Activated T-cell treated with anti-CD3 and anti-CD28 coated beads, Interleukin-2, amount 50 U/mL, for 4 hours (primary cell): ENCODE measurements around the gene TCF4. TPM values are rescaled to one million over a fixed set of nuclear protein-coding genes. Genes with fewer than 3 reads are reported as not detected.

ENCODE experiments used
- ATAC-seq, 2 donors: fragments of 200-7000 bp; cut with Tn5 transposase; one replicate each; pipeline ENCODE4 v1.10.0; 2021
- DNase-seq: peaks from one replicate; pipeline ENCODE4 v3.0.0-alpha.2; 2020
- H3K27me3 Mint-ChIP-seq: one replicate; pipeline ENCODE4 v1.8.0; 2021; ENCODE audit warnings: low read depth, mixed read lengths
- H3K36me3 Mint-ChIP-seq: one replicate; pipeline ENCODE4 v1.8.0; 2022; ENCODE audit warnings: mixed read lengths; ENCODE audit not compliant: insufficient read depth
- H3K4me1 Mint-ChIP-seq: one replicate; pipeline ENCODE4 v1.8.0; 2021; ENCODE audit warnings: low read depth, mixed read lengths
- H3K4me3 Mint-ChIP-seq: one replicate; pipeline ENCODE4 v1.8.0; 2021; ENCODE audit warnings: mild to moderate bottlenecking, moderate library complexity, mixed read lengths
- H3K9me3 Mint-ChIP-seq: one replicate; pipeline ENCODE4 v1.8.0; 2021; ENCODE audit warnings: mixed read lengths
- total RNA-seq, 3 donors: library from RNA; stranded (reverse); gene quantifications; one replicate each; pipeline ENCODE4 v1.2.1, GENCODE V29; 2021

Gene TCF4
- total RNA-seq, 3 donors from 2014 or later: 0.91 to 2.6 (median 1.3) TPM

DNA sequence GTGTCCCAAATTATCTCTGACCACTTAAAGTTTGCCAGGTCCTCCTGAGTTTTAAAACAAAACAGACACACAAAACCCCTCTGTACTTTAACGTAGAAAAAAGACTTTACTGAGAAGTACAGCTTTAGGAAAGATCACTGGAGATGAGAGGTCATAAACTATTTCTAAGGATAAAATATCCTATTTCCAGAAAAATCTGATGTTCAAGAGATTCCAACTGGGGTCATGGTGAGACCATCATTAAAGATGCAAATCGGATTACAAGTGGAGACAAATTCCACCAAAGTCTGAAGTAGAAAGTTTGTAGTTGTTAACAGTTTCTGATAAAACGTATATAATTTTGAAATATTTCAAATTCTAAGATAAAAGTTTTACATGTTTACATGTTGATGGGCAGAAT, 241.6 kb downstream of the TCF4 start:
- no peaks in the 10 kb centered on the region for H3K4me1 Mint-ChIP-seq
- no peak overlapping the region for H3K4me3 Mint-ChIP-seq
- ATAC-seq: no peak

DNA sequence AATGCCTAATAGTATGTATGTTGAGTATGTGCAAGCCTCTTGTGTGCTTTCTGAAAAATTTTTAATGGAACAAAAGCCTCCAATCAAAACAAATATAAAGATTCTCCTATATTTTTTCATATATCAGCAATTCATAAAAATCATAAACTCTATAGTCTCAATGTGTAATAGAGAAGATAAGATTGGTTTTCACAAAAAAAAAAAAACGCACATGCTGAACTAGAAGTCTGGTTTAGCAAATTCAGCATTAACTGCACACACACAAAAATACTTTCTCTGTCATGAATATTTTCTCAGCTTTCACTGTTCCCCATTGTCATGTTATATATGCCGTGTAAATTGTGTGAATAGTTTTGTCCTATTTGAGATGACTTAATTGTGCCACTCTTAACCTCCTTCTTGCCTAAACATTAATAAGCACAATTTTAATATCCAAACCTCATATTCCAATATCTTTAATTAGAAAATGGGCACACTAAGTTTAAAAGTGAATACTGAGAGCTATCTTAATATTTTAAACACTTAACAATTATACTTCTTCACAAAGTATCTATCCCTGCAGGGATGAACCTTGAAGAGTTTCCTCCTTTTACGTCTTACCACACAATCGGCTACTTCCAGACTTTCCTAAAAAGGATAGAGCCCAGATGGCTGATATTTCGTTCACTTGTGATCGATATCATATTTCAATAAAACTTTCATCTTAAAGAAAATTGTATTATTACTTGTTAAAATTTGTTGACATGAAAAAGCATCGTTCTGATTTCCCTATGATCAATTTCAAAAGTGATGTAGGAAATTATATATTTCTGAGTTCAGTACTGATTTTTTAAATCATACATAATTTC, 242.7 kb downstream of the TCF4 start:
- ATAC-seq: no peak
- DNase-seq: no peak

More for the DNA sequence above, 241.6 kb downstream of the TCF4 start:
- Mint-ChIP-seq H3K27me3 (no peaks in the 10 kb centered on the region), H3K36me3 (no peaks in the 10 kb centered on the region), H3K9me3 (no peaks in the 10 kb centered on the region)
- no peak for DNase-seq

DNA sequence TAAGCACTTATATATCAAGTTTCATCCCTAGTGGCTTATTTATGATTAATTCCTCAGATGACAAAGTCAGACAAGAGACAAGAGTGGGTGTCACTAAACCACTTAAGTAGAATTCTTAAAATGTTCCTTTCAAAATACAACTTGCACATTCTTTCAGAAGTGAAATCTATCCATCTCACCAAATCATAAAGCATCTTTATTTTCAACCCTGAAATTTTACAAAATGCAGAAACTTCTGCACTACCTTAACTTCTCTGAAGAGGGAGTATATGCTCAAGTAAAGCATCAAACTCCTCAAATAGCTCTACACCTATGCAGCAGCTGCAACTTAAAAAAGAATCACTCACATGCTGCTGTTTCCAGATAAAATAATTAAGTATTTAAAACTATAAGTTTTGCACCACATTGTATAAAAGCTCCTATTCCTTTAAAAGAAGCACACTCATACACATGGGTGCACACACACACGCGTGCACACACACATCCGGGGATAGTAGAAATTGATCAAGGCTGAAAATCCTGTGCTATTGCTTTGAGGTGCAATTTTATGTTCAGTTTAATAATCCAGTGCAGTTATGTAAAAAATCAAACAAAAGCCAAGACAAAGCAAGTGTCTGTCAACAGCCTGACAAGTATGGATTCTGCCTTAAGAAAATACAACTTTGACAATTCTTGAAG, 244.5 kb downstream of the TCF4 start:
- Mint-ChIP-seq H3K4me1 (no peaks in the 10 kb centered on the region), H3K36me3 (no peaks in the 10 kb centered on the region), H3K4me3 (no peak overlapping the region), H3K27me3 (no peaks in the 10 kb centered on the region), H3K9me3 (no peaks in the 10 kb centered on the region)
- ATAC-seq (no peak), DNase-seq (no peak)

More for the DNA sequence above, 242.7 kb downstream of the TCF4 start:
- Mint-ChIP-seq H3K4me3 (no peak overlapping the region), H3K4me1 (no peaks in the 10 kb centered on the region), H3K36me3 (no peaks in the 10 kb centered on the region), H3K9me3 (no peaks in the 10 kb centered on the region), H3K27me3 (no peaks in the 10 kb centered on the region)

DNA sequence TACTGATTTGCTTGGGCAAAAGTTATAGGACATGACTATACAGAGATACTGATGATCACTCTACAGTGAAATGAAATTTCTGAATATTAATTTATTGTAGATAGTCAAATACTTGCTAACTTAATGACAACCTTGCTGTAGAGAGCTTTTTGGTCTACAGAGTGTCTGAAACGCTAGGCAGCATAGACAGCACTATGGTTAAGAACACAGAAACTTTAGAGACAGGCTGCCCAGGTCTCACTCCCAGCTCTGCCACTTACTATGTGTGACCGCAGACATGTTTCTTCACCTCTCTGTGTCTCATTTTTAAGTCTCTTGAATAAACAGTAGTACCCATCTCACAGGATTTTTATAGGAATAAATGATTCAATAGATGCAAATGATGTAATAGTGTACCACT, 247.0 kb downstream of the TCF4 start:
- DNase-seq (no peak), ATAC-seq (no peak)
- Mint-ChIP-seq H3K4me3 (no peak overlapping the region), H3K27me3 (no peaks in the 10 kb centered on the region), H3K4me1 (no peaks in the 10 kb centered on the region), H3K9me3 (no peaks in the 10 kb centered on the region), H3K36me3 (no peaks in the 10 kb centered on the region)

DNA sequence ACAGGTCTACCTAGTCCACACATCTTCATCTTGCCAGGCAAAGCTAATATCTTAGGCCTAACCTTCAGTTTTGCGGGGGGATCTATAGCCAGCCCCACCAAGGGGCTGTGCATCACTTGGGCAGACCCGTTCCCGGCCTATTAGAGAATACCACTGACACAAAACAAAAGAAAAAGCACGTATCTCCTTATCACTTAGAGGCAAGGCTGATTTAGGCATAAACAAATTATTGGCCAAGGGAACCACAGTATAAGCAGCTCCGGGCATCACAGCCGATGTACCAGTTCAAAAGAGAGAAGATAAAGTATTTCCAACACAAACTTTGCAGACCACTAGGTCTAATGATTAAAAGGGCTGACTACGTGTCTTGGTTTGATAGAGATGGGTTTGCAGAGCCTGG, 248.0 kb downstream of the TCF4 start:
- no peaks in the 10 kb centered on the region for H3K4me1 Mint-ChIP-seq
- H3K36me3 Mint-ChIP-seq: no peaks in the 10 kb centered on the region
- no peak overlapping the region for H3K4me3 Mint-ChIP-seq
- ATAC-seq (no peak), DNase-seq (no peak)
- no peaks in the 10 kb centered on the region for H3K27me3 Mint-ChIP-seq
- H3K9me3 Mint-ChIP-seq: no peaks in the 10 kb centered on the region

DNA sequence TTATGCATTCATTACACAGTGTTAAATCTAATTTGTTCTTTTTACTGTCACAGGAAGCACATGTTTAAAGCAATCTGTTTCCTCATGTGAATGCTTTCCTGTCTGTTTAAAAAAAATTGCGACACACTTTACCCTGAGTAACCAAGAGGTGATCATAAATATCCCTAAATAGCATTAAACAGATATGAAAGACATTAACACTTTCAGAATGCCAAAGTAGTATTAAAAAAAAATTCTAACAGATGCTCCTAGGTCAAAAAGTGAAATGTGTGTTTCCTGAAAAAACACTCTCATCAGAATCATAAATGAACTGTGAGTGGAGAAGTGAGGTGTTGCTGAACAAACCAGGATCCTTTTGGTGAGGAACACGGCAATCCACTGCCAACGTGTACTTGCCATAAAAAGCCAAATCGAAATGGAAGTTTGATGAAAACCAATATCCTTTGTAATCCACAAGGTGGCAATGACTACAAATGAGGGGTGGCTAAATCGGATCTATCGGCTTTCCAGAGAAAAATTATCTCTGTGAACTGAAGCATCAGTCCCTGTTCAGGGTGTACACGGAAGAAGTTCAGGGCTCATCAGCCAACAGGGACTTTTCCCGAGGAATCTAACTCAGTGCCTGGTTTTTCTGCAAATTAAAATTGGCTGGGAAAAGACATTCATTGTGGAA, 248.9 kb downstream of the TCF4 start:
- Mint-ChIP-seq H3K27me3 (no peaks in the 10 kb centered on the region), H3K4me1 (no peaks in the 10 kb centered on the region), H3K9me3 (no peaks in the 10 kb centered on the region), H3K36me3 (no peaks in the 10 kb centered on the region), H3K4me3 (no peak overlapping the region)
- ATAC-seq (no peak), DNase-seq (no peak)

DNA sequence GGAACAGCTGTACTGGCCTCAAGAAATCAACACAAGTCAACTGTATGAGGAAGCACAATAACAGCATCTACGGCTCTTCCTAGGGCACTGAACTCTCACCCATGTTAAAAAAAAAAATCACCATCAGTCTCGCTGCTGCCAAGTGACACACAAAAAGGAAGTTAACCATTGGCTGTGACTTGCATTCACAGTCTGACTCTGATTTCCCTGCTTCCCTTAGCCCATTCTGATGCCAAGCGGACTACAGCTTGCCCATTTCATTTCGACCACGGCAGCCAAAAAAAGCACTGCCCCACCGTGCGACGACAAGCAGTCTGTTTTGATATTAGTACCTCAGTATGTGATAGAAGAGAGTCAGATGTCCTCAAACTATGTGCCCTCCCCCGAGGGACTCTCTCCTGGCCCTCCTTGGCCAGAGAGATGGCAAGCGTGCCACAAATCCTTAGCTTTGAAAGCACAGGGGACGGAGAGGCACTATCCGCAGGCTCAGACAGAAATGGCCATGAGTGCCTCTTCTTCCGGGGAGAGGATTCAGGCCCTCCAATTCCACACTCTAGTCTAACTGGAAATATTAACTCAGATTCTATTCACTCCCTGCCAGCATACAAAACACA, 250.0 kb downstream of the TCF4 start:
- ATAC-seq: no peak

DNA sequence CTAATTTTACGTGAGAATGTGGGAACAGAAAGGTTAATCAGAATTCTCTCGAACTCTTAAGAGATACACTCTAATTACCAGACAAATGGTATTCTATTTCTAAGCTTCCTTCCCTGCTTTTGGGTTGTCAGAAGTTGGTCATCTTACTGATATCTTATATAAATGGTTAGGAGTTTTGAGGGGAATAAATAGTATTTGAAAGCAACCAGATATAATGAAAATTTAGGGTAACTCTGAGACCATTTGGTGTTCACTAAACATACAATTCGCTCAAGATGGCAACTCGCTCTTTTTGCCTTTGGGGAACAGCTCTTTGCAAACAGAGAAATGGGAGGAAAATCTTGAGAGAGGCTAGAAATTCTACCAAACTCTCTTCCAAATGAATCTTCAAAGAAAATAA, 250.9 kb downstream of the TCF4 start:
- no peaks in the 10 kb centered on the region for H3K9me3 Mint-ChIP-seq
- H3K4me1 Mint-ChIP-seq: no peaks in the 10 kb centered on the region
- no peaks in the 10 kb centered on the region for H3K36me3 Mint-ChIP-seq
- ATAC-seq (no peak), DNase-seq (no peak)
- H3K4me3 Mint-ChIP-seq: no peak overlapping the region
- no peaks in the 10 kb centered on the region for H3K27me3 Mint-ChIP-seq

More for the DNA sequence above, 250.0 kb downstream of the TCF4 start:
- no peaks in the 10 kb centered on the region for H3K4me1 Mint-ChIP-seq
- no peaks in the 10 kb centered on the region for H3K9me3 Mint-ChIP-seq
- H3K36me3 Mint-ChIP-seq: no peaks in the 10 kb centered on the region
- H3K4me3 Mint-ChIP-seq: no peak overlapping the region
- no peaks in the 10 kb centered on the region for H3K27me3 Mint-ChIP-seq
- DNase-seq: no peak

DNA sequence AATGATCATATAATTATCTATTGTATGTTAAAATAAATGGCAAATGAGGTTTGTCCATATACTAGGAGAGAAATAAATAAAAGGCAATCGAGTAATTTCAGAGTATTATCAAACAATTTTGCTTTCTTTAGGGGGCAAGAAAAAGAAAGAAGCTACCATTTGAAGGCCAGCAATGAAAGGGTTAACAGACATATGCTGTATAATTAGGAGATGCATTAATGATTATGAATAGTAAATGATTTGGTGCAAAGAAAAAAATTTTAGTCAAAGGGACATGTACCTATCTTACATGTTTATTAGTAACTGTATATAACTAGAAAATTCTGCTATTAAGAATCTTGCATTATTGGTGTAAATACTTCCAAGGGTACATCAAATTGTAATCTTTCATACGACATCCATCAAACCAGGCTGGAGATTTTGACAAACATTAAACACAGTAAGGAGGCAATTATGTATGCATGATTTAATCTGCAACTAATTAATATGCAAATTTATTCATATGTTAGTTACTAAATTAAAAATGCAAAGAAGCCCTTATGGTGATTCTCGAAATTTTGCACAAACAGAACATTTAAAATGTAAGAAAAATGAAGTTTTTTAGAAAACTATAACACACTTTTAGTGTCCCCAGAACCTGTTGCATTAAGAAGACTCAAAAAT, 251.4 kb downstream of the TCF4 start:
- DNase-seq (no peak), ATAC-seq (no peak)
- no peaks in the 10 kb centered on the region for H3K27me3 Mint-ChIP-seq
- no peaks in the 10 kb centered on the region for H3K4me1 Mint-ChIP-seq
- H3K9me3 Mint-ChIP-seq: no peaks in the 10 kb centered on the region
- no peak overlapping the region for H3K4me3 Mint-ChIP-seq
- no peaks in the 10 kb centered on the region for H3K36me3 Mint-ChIP-seq

DNA sequence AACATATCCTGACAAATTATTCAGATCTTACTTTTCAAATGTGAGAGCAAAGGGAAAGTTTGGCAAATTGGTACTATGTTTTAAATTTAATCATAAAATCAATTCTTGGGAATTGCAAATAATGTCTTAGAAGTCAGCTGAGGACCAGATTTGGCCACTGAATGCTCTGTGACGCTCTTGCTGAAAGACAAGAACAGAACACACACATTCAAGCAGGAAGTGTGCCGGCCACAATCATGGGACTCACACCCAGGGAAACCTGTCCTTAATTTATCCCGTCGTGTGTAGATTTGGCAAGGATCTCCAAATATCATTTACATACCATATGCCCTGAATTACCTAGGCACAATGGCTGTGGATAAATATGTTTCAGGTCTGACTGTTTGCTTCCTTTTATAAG, 253.1 kb downstream of the TCF4 start:
- no peaks in the 10 kb centered on the region for H3K9me3 Mint-ChIP-seq
- no peak overlapping the region for H3K4me3 Mint-ChIP-seq
- ATAC-seq (no peak), DNase-seq (no peak)
- H3K36me3 Mint-ChIP-seq: no peaks in the 10 kb centered on the region
- H3K27me3 Mint-ChIP-seq: no peaks in the 10 kb centered on the region
- no peaks in the 10 kb centered on the region for H3K4me1 Mint-ChIP-seq

DNA sequence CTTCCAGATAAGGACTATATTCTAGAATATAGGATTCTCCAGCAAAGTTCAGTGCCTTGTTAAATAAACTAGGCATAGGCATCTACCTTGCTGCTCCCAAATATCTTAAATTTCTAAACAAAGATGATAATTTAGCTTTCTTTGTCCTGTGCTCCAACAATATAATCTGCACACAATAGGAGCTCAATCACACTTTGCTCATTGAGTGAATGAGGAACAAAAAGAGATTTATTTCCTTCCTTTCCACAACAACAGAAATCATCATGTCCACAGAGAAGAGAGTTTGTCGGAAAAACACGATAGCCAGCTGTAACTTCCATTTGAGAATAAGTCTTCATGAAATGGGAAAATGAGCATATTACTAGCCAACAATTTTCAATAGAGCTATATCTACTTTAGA, 256.7 kb downstream of the TCF4 start:
- no peak for ATAC-seq

DNA sequence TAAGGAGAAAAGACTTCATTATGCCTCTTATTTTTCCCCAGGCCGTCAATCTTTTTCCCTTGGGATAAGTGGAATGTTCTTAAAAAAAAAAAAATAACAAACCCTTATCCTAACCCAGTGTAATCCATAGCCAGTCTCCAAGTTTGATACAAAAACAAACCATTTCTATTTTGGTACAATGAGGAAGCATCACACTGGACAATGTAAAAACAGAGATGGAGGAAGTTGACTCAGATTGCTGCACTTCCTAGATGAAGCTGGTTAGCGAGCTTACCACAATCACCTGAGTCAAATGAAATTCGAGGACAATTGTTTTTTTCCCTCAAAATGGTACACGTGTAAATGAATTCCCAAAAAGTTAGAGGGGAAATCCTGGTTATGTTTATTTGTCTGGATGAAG, 259.7 kb downstream of the TCF4 start:
- Mint-ChIP-seq H3K27me3 (peaks cover 9% of the 10 kb centered on the region), H3K4me3 (no peak overlapping the region), H3K9me3 (no peaks in the 10 kb centered on the region)

More for the DNA sequence above, 256.7 kb downstream of the TCF4 start:
- no peaks in the 10 kb centered on the region for H3K36me3 Mint-ChIP-seq
- no peaks in the 10 kb centered on the region for H3K9me3 Mint-ChIP-seq
- H3K4me3 Mint-ChIP-seq: no peak overlapping the region
- H3K4me1 Mint-ChIP-seq: no peaks in the 10 kb centered on the region
- H3K27me3 Mint-ChIP-seq: no peaks in the 10 kb centered on the region
- DNase-seq: no peak

DNA sequence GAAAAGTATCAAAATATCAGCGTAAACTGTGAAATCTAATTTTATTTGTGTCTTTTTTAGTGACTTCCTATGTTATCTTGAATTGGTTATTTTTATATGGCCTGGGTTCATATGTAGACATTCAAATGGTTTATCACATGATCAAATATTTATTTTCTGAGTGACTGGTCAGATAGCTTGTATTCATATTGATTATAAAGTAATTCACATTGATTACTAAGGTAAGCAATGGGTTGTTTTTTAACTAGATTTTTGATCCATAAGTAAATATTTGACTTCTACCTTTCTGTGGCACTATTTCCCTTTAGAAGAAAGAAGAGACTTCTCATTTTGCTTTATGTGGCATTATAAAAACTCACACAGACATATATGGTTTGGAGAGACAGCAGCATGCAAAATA, 260.5 kb downstream of the TCF4 start:
- H3K4me3 Mint-ChIP-seq: no peak overlapping the region
- H3K4me1 Mint-ChIP-seq: peaks cover 3% of the 10 kb centered on the region
- no peaks in the 10 kb centered on the region for H3K36me3 Mint-ChIP-seq
- ATAC-seq (no peak), DNase-seq (no peak)
- peaks cover 13% of the 10 kb centered on the region for H3K27me3 Mint-ChIP-seq
- H3K9me3 Mint-ChIP-seq: no peaks in the 10 kb centered on the region

More for the DNA sequence above, 259.7 kb downstream of the TCF4 start:
- DNase-seq (no peak), ATAC-seq (no peak)
- Mint-ChIP-seq H3K36me3 (no peaks in the 10 kb centered on the region), H3K4me1 (peaks cover 3% of the 10 kb centered on the region)

DNA sequence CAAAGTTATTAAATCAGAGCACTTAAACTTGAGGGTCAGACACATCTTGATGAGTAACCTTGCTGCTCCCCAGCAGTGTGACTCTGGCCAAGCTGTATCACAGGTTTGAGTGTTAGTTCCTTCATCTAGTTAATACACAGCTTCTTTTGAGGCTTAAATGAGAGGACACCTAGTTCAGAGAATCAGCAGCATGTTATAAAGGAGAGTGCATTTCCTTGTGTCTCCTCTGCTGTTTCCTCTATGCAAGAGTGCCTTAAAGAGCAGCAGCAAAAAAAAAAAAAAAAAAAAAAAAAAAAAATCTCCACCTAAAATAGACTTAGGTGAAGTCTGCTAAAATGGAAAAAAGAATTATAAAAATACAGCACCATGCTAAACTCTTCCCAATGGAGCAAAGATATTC, 261.9 kb downstream of the TCF4 start:
- Mint-ChIP-seq H3K36me3 (no peaks in the 10 kb centered on the region), H3K9me3 (no peaks in the 10 kb centered on the region), H3K4me1 (peaks cover 7% of the 10 kb centered on the region), H3K4me3 (no peak overlapping the region), H3K27me3 (peaks cover 19% of the 10 kb centered on the region)
- no peak for DNase-seq
- ATAC-seq: no peak
